Psoas muscle (tissue), 8 donors: ENCODE data around the gene AOPEP. TPM values are rescaled to one million over a fixed set of nuclear protein-coding genes. Genes with fewer than 3 reads are reported as not detected.
"Not testable (repeated sequence)": the region's sequence is repeated elsewhere in the genome, so short reads cannot be mapped to it uniquely, and the experiment has no call there.

Source experiments
- ATAC-seq, 4 donors: fragments of 200-7000 bp; cut with Tn5 transposase; one replicate each; pipeline ENCODE4 v1.9.1; 2020; ENCODE audit warnings: moderate library complexity in 3 of 4, mild to moderate bottlenecking in 2 of 4
- DNase-seq, 2 donors: peaks; one replicate each; pipeline ENCODE4 v3.0.0-alpha.2; 2020
- H3K27ac ChIP-seq: fragments of 200-600 bp; one replicate; pipeline ENCODE4 v1.8.0; 2022
- H3K27me3 ChIP-seq, 3 donors: fragments of 200-600 bp in 1 of 3; one replicate each; pipeline versions ENCODE4 v1.6.1 to v1.8.0; 2013 to 2022; ENCODE audit warnings: low read length in 2 of 3, mild to moderate bottlenecking in 2 of 3, moderate library complexity in 1 of 3; ENCODE audit not compliant: insufficient read depth in 3 of 3
- H3K36me3 ChIP-seq, 2 donors: fragments of 200-600 bp in 1 of 2; one replicate each; pipeline versions ENCODE4 v1.6.1 to v1.8.0; 2013 to 2022; ENCODE audit warnings: low read depth in 1 of 2, mild to moderate bottlenecking in 1 of 2, moderate library complexity in 1 of 2; ENCODE audit not compliant: insufficient read depth in 1 of 2
- H3K4me1 ChIP-seq: fragments of 200-600 bp; one replicate; pipeline ENCODE4 v1.8.0; 2022
- H3K4me3 ChIP-seq: fragments of 200-600 bp; one replicate; pipeline ENCODE4 v1.8.0; 2022; ENCODE audit warnings: mild to moderate bottlenecking
- H3K9me3 ChIP-seq: fragments of 200-600 bp; one replicate; pipeline ENCODE4 v1.8.0; 2022
- CTCF ChIP-seq: fragments of 200-600 bp; IDR thresholded peaks from one replicate; pipeline ENCODE4 v1.8.0; 2022; ENCODE audit warnings: antibody characterized with exemption
- WGBS, 3 donors: extraction: QIAGEN DNeasy Blood & Tissue Kit; methylation state at CpG; one replicate each; pipeline versions ENCODE4 v1.1.6 to v1.1.7; 2013; 5-methylcytosine and 5-hydroxymethylcytosine counted together
- intact Hi-C, 2 donors: fragments of 100-400 bp; cut with DNase I; formaldehyde crosslinking; loops; one replicate each; pipeline versions ENCODE4 v1.11.0 to v1.14.2; 2022
- polyA plus RNA-seq, 3 donors: library from polyadenylated mRNA; stranded (reverse); fragments of 200-250 nt; gene quantifications; one replicate each; pipeline ENCODE4 v1.2.3, GENCODE V29; 2013
- total RNA-seq, 4 donors: library from RNA; stranded (reverse); fragmentation: NEBNext Ultra II Directional in 2 of 4; extraction: Animal tissue kit (Norgen Biotek cat#: 25700) in 2 of 4; gene quantifications; one replicate each; pipeline versions ENCODE4 v1.2.1 to v1.2.4, GENCODE V29; 2021 to 2023
- donor health status: healthy with polysubstance abuse.
- donor health status: DM: no; HTN: no; CAD: no; lungs with moderate emphysema.
- donor health status: Bipolar disorder and iron deficiency.
- donor health status: healthy.
- donor health status: DM: yes; HTN: yes; CAD: no.
- donor health status: DM: no; HTN: no; CAD: no.
- donor health status: DM: no; HTN: no; CAD: no.
- donor health status: DM: yes; HTN: yes; CAD: no.

The AOPEP gene
- total and polyA plus RNA-seq, 7 donors: 46.4 to 96.9 (median 78.6) TPM

- Histone ChIP-seq H3K4me3 (no peak overlapping the region), H3K9me3 (no peaks in the 10 kb centered on the region), H3K27ac (no peak overlapping the region), H3K4me1 (no peaks in the 10 kb centered on the region), H3K27me3 (no peaks in the 10 kb centered on the region), H3K36me3 (peaks cover 0 to 6% of the 10 kb centered on the region in 2 donors)
- 93 to 100% (median 99%) methylated on average over 5 of the region's 5 CpGs for WGBS, 3 donors
- DNase-seq (no peak), ATAC-seq (no peak)
- intact Hi-C loops: no loop called here
- TF ChIP-seq CTCF: no peak
Observed at GRCh38 chr9:94960964-94961363, 234.5 kb downstream of the AOPEP start.

DNA sequence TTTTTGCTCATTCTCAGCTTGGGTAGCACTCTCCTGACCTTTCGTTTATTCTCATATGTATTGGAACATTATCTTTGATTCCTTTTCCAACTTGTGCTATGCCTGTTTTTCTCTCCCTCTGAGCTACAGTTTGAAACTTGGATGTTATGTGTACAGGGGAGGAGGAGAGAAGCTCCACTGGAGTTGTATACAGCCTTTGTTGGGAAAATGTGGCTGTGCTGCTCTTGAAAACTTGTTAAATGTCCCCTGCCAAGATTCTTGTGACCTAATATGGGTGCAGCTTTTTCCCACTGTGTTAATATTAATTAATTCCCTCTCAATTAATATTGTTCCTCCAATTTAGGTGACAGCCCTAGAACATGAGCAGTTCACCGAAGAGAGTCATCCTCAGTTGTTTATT is 235.4 kb downstream of the AOPEP start:
- H3K36me3 ChIP-seq: peaks cover 0 to under 1% of the 10 kb centered on the region in 2 donors
- no peaks in the 10 kb centered on the region for H3K9me3 ChIP-seq
- ATAC-seq: no peak
- no peaks in the 10 kb centered on the region for H3K27me3 ChIP-seq
- intact Hi-C loops: no loop called here
- H3K4me3 ChIP-seq: no peak overlapping the region
- no peak for TF ChIP-seq CTCF
- no peaks in the 10 kb centered on the region for H3K4me1 ChIP-seq
- DNase-seq: no peak
- no peak overlapping the region for H3K27ac ChIP-seq
- 83 to 90% (median 83%) methylated on average over 2 of the region's 2 CpGs for WGBS, 3 donors

GRCh38 chr9:94965631-94966030 is 239.1 kb downstream of the AOPEP start:
- ATAC-seq, DNase-seq, H3K4me3 ChIP-seq, H3K4me1 ChIP-seq, H3K27me3 ChIP-seq, H3K27ac ChIP-seq, H3K36me3 ChIP-seq, H3K9me3 ChIP-seq: not testable (repeated sequence)
- WGBS, 3 donors: 98% methylated on average over 5 of the region's 5 CpGs
- intact Hi-C loops: loop anchor here in 1 of 2 donors (5.0 kb wide), 1 partner anchor 33 kb away; no protein-coding TSS in a partner anchor

- WGBS, 3 donors: 98 to 100% (median 99%) methylated on average over 3 of the region's 3 CpGs
- intact Hi-C loops: loop anchor here in 1 of 2 donors (5.0 kb wide), 1 partner anchor 34 kb away; no protein-coding TSS in a partner anchor
- not testable (repeated sequence) for H3K4me3 ChIP-seq, H3K36me3 ChIP-seq, DNase-seq, H3K27me3 ChIP-seq, ATAC-seq, H3K27ac ChIP-seq, H3K4me1 ChIP-seq, H3K9me3 ChIP-seq
Observed at GRCh38 chr9:94966046-94966445, 239.5 kb downstream of the AOPEP start.

GRCh38 chr9:94967482-94967881 is 241.0 kb downstream of the AOPEP start:
- no peaks in the 10 kb centered on the region for H3K9me3 ChIP-seq
- no peak overlapping the region for H3K4me3 ChIP-seq
- H3K27ac ChIP-seq: no peak overlapping the region
- ATAC-seq: no peak
- intact Hi-C loops: loop anchor here in 1 of 2 donors (5.0 kb wide), 1 partner anchor 35 kb away; no protein-coding TSS in a partner anchor
- no peak for TF ChIP-seq CTCF
- H3K27me3 ChIP-seq: no peaks in the 10 kb centered on the region
- H3K4me1 ChIP-seq: no peaks in the 10 kb centered on the region
- H3K36me3 ChIP-seq: no peaks in the 10 kb centered on the region
- no peak for DNase-seq
- WGBS, 3 donors: 96 to 97% (median 97%) methylated on average over 1 of the region's 1 CpG
